Epithelial cell of prostate (primary cell): ENCODE data around the gene RMDN3.
A peak's percentile ranks its signal among the peaks of the same experiment; 100 is the strongest.

Experiments
- DNase-seq: peaks from one replicate; pipeline ENCODE4 v3.0.0-alpha.2; 2011; ENCODE audit warnings: low read depth, low spot score
- H3K27ac ChIP-seq: fragments of 450-650 bp; 2 replicates; pipeline ENCODE4 v1.5.1; 2017; ENCODE audit warnings: mild to moderate bottlenecking

Gene RMDN3

GRCh38 chr15:40751745-40752144 is 3.3 kb downstream of the RMDN3 start:
- no peak for DNase-seq
- no peak overlapping the region for H3K27ac ChIP-seq

DNA sequence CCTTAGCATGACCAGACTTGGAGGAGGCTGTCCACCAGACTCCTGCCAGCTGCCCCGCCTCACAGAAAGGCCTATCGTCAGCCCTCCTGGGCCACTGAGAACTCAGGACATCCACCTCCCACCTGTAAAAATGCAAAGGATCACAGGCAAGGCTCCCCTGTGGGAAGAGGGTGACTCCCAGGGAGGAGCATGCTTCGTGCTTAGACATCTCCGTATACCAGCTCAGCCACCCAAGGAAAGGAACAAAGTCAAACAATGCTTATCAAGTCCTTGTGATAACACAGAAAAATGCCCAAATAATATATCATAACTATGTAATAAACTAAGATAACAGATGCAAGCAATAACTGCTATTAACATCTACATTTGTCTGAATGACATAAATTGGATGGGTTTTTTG is 4.2 kb downstream of the RMDN3 start:
- no peak overlapping the region for H3K27ac ChIP-seq
- no peak for DNase-seq

DNA sequence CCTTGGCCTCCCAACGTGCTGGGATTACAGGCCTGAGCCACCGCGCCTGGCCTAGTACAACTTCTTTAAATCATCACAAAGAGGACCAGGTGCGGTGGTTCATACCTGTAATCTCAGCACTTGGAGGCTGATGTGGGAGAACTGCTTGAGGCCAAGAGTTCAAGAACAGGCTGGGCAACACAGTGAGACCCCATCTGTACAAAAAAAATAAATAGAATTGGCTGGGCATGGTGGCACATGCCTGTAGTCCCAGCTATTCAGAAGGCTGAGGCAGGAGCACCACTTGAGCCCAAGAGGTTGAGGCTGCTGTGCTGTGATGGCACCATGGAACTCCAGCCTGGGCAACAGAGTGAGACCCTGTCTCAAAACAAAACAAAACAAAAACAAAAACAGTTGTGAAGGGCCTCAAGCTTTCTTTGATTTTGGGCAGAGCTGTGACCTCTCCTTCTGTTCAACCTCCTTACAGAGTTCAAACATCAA is 5.9 kb downstream of the RMDN3 start:
- no peak overlapping the region for H3K27ac ChIP-seq
- no peak for DNase-seq

DNA sequence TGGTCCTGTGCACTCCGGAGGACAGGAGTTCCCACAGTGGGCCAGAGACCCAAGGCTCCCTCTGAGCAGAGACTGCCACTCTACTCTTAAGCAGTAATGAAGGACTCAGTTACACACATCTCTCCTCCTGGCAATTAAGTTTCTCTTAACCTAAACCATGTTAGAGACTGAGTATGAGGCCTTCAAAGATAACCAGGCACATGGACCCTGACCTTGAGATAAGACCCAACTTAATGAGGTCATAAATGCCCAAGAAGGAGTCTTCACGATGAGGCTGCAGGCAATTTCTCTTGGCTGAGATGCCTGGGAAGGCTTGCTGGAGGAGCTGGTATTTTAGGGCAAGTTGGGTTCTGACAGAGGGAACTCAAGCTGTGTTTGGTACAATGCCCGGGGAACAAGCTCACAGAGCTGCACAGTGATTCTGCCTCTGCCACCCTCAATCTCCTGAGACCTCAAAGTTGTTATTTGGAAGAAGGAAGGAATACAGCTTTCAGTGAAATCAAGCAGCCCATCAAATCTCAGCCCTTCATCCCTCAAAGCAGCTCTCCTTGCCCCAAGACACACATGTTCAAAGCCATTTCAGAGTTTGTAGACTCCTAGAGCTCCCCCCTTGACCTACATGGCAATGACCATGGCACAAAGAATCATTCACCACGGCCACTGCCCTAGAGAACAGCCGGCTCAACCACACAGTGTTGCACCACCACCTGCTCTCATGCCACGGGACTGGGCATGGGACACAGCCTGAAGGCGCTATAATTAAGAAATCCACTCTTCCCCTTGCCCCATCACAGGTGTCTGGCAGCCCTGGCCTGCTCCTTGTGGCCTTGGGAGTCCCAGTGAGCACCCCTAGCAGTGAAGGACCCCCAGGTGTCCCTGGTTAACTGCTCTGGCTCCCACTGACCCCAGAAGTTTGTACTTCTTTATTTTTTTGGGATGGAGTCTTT is 7.1 kb downstream of the RMDN3 start:
- H3K27ac ChIP-seq: no peak overlapping the region
- no peak for DNase-seq

DNA sequence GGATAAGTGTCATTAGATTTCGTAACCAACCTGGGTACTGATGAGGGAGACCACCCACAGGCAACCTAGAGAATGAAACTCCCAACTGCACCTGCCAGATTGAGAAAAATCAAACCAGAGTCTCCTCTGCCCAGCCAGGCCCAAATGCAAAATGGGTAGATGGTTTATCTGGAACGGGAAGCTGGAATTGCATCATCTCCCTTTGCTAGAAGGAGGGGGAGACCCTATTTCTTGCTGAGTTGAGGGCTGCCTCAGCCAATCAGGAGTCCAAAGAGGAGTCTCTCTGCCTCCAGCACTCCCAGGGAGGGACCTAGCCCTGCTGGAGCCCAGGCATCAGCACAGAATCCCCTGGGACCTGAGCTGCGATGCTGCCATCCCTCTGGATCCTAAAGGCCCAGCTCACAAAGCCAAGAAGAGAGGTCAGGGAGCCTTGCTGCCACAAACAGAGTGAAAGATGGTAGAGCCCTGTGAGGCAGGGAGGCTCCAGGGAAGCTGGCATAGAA is 8.1 kb downstream of the RMDN3 start:
- DNase-seq: no peak
- no peak overlapping the region for H3K27ac ChIP-seq

- no peak for DNase-seq
- no peak overlapping the region for H3K27ac ChIP-seq
Measured at GRCh38 chr15:40744815-40745152, 10.3 kb downstream of the RMDN3 start.

DNA sequence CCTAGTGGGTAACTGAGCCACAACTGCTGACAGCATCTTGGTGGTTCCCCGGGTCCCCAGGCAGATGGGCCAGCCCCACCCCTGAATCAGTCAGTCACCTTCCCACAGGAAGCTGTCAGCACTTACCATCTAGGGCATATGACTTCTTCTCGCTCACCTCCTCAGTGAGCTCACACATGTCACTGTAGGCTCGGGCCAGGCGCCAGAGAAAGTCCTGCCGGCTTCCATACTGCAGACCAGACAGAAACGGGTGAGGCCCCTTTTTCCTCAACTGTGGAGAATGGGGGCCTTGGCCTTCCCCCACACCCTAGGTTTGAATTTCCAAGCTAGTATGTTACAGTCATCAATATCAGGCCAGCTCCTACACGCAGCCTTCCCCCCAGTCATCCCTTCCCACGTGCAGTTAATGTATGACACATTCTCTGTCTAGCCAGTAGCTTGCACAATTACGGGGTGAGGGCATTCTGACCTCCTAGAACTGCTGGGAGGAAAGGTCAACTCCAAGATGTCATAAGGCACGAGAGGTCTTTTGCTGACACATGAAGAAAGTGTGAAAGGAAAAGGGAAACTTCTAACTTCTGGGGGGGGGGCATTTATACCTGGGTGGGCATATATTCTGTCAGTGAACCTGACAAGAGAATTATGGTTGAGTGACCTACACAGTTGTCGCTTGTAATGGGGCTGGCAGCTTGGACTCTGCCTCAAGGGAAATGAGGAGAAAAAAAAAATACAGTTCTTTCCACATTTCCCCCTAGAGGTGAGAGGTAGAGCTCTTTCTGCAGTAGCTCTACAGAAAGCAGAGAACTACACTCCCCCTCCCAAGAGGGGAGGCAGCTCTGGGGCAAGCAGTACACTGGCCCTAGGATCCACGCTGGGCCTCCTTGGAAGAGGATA is 10.9 kb downstream of the RMDN3 start:
- peak overlapping the region; percentile 37 for H3K27ac ChIP-seq
- peak; percentile 60 for DNase-seq

- no peak for DNase-seq
- peak overlapping the region; percentile 37 for H3K27ac ChIP-seq
Measured at GRCh38 chr15:40743485-40743901, 11.6 kb downstream of the RMDN3 start.

DNA sequence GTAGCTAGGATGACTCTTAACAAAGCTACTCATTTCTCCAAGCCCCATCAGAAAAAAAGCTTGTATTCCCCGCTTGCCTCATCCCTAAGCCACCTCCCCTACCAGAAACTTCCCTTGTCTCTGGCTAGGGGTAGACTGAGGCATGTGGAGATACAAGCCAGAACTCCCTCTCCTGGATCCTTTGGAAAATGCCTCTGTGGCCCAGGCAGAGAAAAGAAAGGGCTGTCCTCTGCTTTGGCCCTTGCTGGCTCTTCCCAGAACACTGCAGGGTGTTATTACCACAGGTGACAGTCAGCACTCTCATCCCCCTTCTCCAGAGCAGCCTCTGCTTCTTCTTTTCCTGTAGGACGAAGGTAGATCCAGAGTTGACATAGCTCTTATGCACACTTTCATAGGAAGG is 15.2 kb downstream of the RMDN3 start:
- DNase-seq: no peak
- no peak overlapping the region for H3K27ac ChIP-seq

- no peak for DNase-seq
- no peak overlapping the region for H3K27ac ChIP-seq
Measured at GRCh38 chr15:40739047-40739446, 16.0 kb downstream of the RMDN3 start.

DNA sequence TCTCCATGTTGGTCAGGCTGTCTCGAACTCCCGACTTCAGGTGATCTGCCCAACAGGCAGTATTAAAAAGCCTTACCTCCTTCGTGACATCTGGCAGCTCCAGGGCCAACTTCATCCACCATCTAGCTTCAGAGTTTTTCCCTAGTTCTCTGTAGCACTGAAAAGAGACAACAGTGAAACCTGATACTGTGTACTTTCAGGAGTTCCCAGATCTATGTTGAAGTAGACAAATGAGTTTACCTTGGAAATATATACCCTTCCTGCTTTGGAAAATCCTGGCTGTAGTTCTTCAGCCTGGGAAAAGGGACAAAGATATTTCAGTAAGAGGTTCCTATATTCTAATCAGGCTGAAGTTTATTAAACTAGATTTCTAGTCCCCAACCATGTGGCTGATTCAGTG is 18.0 kb downstream of the RMDN3 start:
- no peak overlapping the region for H3K27ac ChIP-seq
- no peak for DNase-seq

DNA sequence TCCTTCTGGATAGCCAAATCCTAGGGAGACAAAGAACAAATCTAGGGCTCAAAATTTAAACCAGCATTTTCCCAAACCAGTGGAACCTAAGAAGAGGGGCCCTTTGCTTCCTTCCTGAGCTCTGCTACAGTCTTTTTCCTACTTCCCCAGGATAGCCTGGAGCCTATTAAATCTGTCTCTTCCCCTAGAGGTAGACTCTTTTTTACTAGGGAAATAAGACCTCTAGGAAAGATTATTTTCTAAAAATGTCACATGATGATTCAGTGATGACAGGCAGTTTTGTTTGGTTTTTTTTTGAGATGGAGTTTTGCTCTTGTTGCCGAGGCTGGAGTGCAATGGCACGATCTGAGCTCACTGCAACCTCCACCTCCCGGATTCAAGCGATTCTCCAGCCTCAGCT is 18.5 kb downstream of the RMDN3 start:
- no peak for DNase-seq
- H3K27ac ChIP-seq: no peak overlapping the region

DNA sequence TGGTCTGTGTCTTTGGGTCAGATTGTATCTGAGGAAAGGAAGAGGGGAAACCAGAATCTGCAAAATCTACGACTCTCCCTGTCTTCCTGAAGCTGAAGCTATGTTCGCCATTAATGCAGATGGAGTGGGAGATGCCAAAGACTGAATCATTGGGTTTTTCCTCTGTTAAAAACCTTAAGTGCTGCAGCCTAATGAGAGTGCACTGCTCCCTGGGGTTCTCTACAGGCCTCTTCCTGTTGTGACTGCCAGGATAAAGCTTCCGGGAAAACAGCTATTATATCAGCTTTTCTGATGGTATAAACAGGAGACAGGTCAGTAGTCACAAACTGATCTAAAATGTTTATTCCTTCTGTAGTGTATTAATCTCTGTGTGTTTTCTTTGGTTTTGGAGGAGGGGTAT is 24.0 kb downstream of the RMDN3 start:
- H3K27ac ChIP-seq: no peak overlapping the region
- DNase-seq: no peak

DNA sequence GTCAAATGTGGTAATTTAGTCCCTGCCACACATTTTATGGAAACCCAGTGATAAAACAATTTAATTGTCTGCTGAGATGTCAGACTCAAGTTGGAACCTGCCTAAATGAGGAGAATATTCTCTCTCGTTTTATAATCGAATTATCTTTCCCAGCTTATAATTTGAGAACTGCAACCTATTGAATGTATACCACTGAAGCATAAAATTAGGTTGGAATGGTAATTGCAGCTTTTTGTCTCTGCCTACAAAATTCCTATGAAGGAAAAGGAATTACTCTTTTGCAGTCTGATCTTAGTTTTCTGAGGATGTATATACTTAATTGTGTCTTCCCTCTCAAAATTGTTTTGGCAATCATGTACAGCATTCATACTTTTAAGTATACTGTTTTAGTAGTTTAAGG is 31.1 kb downstream of the RMDN3 start:
- H3K27ac ChIP-seq: no peak overlapping the region
- DNase-seq: no peak

- H3K27ac ChIP-seq: no peak overlapping the region
- DNase-seq: no peak
Measured at GRCh38 chr15:40722934-40723333, 32.1 kb downstream of the RMDN3 start.

- no peak for DNase-seq
- no peak overlapping the region for H3K27ac ChIP-seq
Measured at GRCh38 chr15:40722354-40722753, 32.7 kb downstream of the RMDN3 start.

DNA sequence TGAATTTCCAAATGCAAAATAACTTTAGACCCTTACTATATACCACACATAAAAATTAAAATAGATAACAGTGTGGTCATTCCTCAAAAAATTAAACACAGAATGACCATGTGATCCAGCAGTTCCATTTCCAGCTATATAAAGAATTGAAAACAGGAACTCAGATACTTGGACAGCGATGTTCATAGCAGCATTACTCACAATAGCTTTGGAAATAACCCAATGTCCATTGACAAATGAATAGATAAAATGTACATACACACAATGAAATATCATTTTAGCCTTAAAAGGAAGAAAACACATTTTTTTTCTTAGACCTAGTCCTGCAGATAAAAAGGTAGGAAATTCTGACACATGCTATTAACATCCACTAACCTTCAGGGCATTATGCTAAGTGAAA is 33.4 kb downstream of the RMDN3 start:
- no peak overlapping the region for H3K27ac ChIP-seq
- no peak for DNase-seq

DNA sequence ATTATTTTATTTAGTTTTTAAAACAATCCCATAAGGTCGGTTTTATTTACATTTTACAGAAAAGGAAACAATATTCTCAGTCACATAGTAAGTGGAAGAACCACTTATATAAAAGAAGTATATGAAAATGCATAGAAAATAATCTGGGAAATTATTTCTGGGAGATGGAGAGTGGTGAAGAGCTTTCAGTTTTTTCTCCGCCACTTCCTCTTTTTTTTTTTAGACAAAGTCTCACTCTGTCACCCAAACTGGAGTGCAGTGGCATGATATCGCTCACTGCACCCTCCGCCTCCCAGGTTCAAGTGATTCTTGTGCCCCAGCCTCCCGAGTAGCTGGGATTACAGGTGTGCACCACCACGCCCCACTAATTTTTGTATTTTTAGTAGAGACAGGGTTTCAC is 38.9 kb downstream of the RMDN3 start:
- H3K27ac ChIP-seq: no peak overlapping the region
- no peak for DNase-seq

- no peak overlapping the region for H3K27ac ChIP-seq
- no peak for DNase-seq
Measured at GRCh38 chr15:40714144-40714543, 40.9 kb downstream of the RMDN3 start.

- H3K27ac ChIP-seq: no peak overlapping the region
- DNase-seq: no peak
Measured at GRCh38 chr15:40706121-40706520, 48.9 kb downstream of the RMDN3 start.

DNA sequence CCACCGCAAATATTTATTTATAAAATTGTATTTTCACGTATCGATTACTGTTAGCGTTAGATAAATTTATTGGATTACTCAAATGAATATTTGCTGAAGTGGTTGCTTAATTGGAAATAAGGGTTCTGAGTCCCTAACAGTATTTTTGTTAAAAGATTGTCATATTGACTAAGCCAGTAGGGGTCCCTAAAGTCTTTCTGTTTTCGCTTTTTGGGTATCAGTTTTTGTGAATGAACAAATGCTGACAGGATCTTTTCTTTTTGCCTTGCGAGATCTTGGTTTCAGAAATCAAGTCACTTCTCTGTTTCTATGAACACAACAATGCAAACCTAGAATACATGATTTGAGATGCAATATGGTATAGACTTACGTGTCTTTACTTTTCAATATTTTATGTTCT is 53.0 kb downstream of the RMDN3 start:
- no peak overlapping the region for H3K27ac ChIP-seq
- no peak for DNase-seq
